Measurements from ENCODE around the gene XG.

DNA sequence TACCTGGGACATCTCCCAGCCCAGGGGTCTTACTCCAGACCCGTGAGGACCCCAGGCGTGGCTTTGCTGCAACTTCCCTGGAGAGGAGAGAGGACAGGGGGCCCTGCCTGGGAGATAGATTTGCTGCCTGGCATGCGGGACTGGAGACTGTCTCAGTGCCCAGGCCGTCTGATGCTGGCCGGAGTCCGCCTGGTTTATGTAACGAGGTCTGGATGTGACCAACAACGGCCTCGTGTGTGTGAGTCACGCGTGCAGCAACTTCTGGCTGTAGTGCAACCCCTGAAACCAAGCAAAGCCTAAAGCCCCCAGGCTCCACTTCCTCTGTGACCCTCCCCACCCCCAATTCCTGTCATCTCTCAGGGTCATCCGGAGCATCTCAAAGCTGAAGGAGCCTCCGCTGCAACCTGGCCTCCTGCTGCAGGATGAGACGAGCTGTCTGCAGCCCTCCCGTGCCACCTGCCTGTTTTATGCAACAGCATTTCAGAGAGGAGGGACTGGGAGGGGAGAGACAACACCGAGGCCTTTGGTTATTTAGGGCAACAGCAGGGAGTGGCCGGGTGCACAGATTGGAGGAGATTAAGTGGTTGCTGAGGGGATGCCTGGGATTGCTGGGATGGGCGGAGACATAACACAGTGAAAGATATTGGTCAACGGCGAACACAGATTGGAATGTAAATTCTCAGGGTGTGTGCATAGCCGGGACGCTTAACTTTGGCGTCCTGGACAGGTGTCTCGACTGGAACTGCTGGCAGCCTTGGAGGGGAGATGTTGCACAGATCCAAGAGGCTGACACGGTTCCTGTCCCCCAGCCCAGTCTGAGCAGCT, 16.0 kb downstream of the XG start:
- no peak for TF ChIP-seq RBM22 (IDR thresholded peaks at IDR 0.05; ENCODE audit: low read depth, low read length, poor library complexity, severe bottlenecking)
- TF ChIP-seq SMAD3 (CRISPR knock-in tag; conservative IDR thresholded peaks at IDR 0.05) = no peak
- TF ChIP-seq POLR2A (conservative IDR thresholded peaks at IDR 0.05) = no peak
- no peak for TF ChIP-seq ZNF274 (IDR thresholded peaks at IDR 0.05; ENCODE audit: borderline replicate concordance, low read depth, low read length)
- TF ChIP-seq, protein P1, sequence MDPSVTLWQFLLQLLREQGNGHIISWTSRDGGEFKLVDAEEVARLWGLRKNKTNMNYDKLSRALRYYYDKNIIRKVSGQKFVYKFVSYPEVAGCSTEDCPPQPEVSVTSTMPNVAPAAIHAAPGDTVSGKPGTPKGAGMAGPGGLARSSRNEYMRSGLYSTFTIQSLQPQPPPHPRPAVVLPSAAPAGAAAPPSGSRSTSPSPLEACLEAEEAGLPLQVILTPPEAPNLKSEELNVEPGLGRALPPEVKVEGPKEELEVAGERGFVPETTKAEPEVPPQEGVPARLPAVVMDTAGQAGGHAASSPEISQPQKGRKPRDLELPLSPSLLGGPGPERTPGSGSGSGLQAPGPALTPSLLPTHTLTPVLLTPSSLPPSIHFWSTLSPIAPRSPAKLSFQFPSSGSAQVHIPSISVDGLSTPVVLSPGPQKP (CRISPR knock-in tag; IDR thresholded peaks at IDR 0.05) = no peak
- TF ChIP-seq ZNF143 (CRISPR knock-in tag; IDR thresholded peaks at IDR 0.05) = no peak
- TF ChIP-seq DPF2 (IDR thresholded peaks at IDR 0.05) = no peak
- no peak for TF ChIP-seq NFE2L1 (tag; IDR thresholded peaks at IDR 0.05; ENCODE audit: borderline replicate concordance, low read depth)
- TF ChIP-seq TAF1 (IDR thresholded peaks at IDR 0.05; ENCODE audit: control insufficient read depth, extremely low read depth, insufficient read depth, low read length, severe bottlenecking) = no peak
- TF ChIP-seq TCF7L2 (IDR thresholded peaks at IDR 0.05; ENCODE audit: low read depth, low read length) = no peak
- TF ChIP-seq, protein P2, sequence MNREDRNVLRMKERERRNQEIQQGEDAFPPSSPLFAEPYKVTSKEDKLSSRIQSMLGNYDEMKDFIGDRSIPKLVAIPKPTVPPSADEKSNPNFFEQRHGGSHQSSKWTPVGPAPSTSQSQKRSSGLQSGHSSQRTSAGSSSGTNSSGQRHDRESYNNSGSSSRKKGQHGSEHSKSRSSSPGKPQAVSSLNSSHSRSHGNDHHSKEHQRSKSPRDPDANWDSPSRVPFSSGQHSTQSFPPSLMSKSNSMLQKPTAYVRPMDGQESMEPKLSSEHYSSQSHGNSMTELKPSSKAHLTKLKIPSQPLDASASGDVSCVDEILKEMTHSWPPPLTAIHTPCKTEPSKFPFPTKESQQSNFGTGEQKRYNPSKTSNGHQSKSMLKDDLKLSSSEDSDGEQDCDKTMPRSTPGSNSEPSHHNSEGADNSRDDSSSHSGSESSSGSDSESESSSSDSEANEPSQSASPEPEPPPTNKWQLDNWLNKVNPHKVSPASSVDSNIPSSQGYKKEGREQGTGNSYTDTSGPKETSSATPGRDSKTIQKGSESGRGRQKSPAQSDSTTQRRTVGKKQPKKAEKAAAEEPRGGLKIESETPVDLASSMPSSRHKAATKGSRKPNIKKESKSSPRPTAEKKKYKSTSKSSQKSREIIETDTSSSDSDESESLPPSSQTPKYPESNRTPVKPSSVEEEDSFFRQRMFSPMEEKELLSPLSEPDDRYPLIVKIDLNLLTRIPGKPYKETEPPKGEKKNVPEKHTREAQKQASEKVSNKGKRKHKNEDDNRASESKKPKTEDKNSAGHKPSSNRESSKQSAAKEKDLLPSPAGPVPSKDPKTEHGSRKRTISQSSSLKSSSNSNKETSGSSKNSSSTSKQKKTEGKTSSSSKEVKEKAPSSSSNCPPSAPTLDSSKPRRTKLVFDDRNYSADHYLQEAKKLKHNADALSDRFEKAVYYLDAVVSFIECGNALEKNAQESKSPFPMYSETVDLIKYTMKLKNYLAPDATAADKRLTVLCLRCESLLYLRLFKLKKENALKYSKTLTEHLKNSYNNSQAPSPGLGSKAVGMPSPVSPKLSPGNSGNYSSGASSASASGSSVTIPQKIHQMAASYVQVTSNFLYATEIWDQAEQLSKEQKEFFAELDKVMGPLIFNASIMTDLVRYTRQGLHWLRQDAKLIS (CRISPR knock-in tag; IDR thresholded peaks at IDR 0.05) = no peak
- no peak for TF ChIP-seq YY1 (IDR thresholded peaks at IDR 0.05; ENCODE audit: borderline replicate concordance in 1 of 3, control insufficient read depth in 1 of 3, extremely low read depth in 1 of 3, insufficient read depth in 3 of 3, insufficient read length in 1 of 3, insufficient replicate concordance in 2 of 3, low read depth in 1 of 3, low read length in 2 of 3)
